Panc1 (cell line): ENCODE results near the gene UNC50. TPM values are rescaled to one million over a fixed set of nuclear protein-coding genes. Genes with fewer than 3 reads are reported as not detected.
"Not testable (repeated sequence)": the region's sequence is repeated elsewhere in the genome, so short reads cannot be mapped to it uniquely, and the experiment has no call there.

Experiments used
- ATAC-seq: fragments of 200-7000 bp; cut with Tn5 transposase; 2 replicates; pipeline ENCODE4 v1.9.1; 2020; ENCODE audit warnings: mild to moderate bottlenecking, moderate library complexity
- BruUV-seq: library from RNA; stranded (reverse); fragments of 400-500 nt; replicated peaks from 2 replicates; lab custom pipeline; 2021; lab: Mats Ljungman, UMichigan
- CTCF ChIA-PET: fragments of 300-600 bp; sonication (Branson Sonifier 250); formaldehyde crosslinking; loops from one replicate; lab custom pipeline; 2022; ENCODE audit warnings: antibody characterized with exemption; lab: Charles Lee
- POLR2A ChIA-PET: fragments of 300-600 bp; sonication (Branson Sonifier 250); formaldehyde crosslinking; loops from one replicate; lab custom pipeline; 2022; ENCODE audit warnings: antibody characterized with exemption; lab: Charles Lee
- DNase-seq: peaks from one replicate; pipeline ENCODE4 v3.0.0-alpha.2; 2010; ENCODE audit warnings: low read depth, low spot score
- H3K27ac ChIP-seq: 2 replicates; pipeline ENCODE4 v1.5.1; 2011; ENCODE audit warnings: mild to moderate bottlenecking, low read length, inconsistent platforms
- H3K27me3 ChIP-seq: fragments of 200-500 bp; sonication (Bioruptor generic); 2 replicates; pipeline ENCODE4 v1.6.0; 2014; ENCODE audit warnings: low read length, inconsistent platforms; ENCODE audit not compliant: control insufficient read depth, insufficient read depth
- H3K36me3 ChIP-seq: fragments of 200-500 bp; sonication (Bioruptor generic); 2 replicates; pipeline ENCODE4 v1.5.1; 2014; ENCODE audit warnings: inconsistent platforms, mild to moderate bottlenecking, low read length, moderate library complexity; ENCODE audit not compliant: control insufficient read depth, insufficient read depth
- H3K4me1 ChIP-seq: 2 replicates; pipeline ENCODE4 v1.5.1; 2011; ENCODE audit warnings: inconsistent platforms, mild to moderate bottlenecking, low read length, moderate library complexity; ENCODE audit not compliant: control insufficient read depth, insufficient read depth
- H3K4me3 ChIP-seq, 2 experiments: 2 replicates each; pipeline ENCODE4 v1.5.1; 2011 to 2012; ENCODE audit warnings: low read depth in 2 of 2, low read length in 2 of 2, mild to moderate bottlenecking in 2 of 2, inconsistent platforms in 1 of 2, moderate library complexity in 1 of 2
- H3K9me3 ChIP-seq: fragments of 200-500 bp; sonication (Bioruptor generic); 2 replicates; pipeline ENCODE4 v1.5.1; 2014; ENCODE audit warnings: low read depth, mild to moderate bottlenecking, inconsistent platforms, low read length, moderate library complexity; ENCODE audit not compliant: control insufficient read depth, insufficient read depth
- POLR2AphosphoS5 ChIP-seq: IDR thresholded peaks from 2 replicates; pipeline ENCODE4 v1.6.1; 2012; ENCODE audit warnings: mild to moderate bottlenecking, low read depth, low read length, moderate library complexity
- REST ChIP-seq, 2 experiments: IDR thresholded peaks; 2 replicates each; pipeline ENCODE4 v1.6.1; 2011 to 2012; ENCODE audit warnings: low read depth in 2 of 2, control low read depth in 1 of 2, low read length in 1 of 2, mild to moderate bottlenecking in 1 of 2, moderate library complexity in 1 of 2; ENCODE audit not compliant: insufficient read depth in 1 of 2
- SIN3A ChIP-seq: IDR thresholded peaks from 2 replicates; pipeline ENCODE4 v1.6.1; 2012; ENCODE audit warnings: low read depth, mild to moderate bottlenecking, low read length, moderate library complexity, borderline replicate concordance; ENCODE audit not compliant: insufficient read depth
- TCF7L2 ChIP-seq: IDR thresholded peaks from 2 replicates; pipeline ENCODE4 v1.6.1; 2011; ENCODE audit warnings: mild to moderate bottlenecking, low read depth, low read length, inconsistent platforms
- in situ Hi-C: cut with HindIII; loops from 2 replicates; pipeline ENCODE4 v1.10.0; 2016; ENCODE audit warnings: low sequenced_read_pairs, low pct_unique_long_range_greater_than_20kb
- intact Hi-C: fragments of 100-400 bp; cut with micrococcal nuclease; formaldehyde crosslinking; loops from one replicate; pipeline ENCODE4 v1.10.0; 2022; ENCODE audit not compliant: unreplicated experiment
- total RNA-seq: library from RNA; stranded (reverse); gene quantifications from one replicate; pipeline ENCODE4 v1.2.1, GENCODE V29; 2021; ENCODE audit not compliant: unreplicated experiment
- TF ChIP-seq, protein P1 (sequence below): fragments of 450-650 bp; IDR thresholded peaks from 2 replicates; pipeline ENCODE4 v1.5.1; 2017; ENCODE audit warnings: mild to moderate bottlenecking

Gene UNC50
- total RNA-seq, 1 experiment from 2014 or later = 43.6 TPM

GRCh38 chr2:98592565-98592964 is 15.8 kb upstream of the UNC50 start:
- ATAC-seq (no peak), DNase-seq (no peak)
- TF ChIP-seq, protein P1, sequence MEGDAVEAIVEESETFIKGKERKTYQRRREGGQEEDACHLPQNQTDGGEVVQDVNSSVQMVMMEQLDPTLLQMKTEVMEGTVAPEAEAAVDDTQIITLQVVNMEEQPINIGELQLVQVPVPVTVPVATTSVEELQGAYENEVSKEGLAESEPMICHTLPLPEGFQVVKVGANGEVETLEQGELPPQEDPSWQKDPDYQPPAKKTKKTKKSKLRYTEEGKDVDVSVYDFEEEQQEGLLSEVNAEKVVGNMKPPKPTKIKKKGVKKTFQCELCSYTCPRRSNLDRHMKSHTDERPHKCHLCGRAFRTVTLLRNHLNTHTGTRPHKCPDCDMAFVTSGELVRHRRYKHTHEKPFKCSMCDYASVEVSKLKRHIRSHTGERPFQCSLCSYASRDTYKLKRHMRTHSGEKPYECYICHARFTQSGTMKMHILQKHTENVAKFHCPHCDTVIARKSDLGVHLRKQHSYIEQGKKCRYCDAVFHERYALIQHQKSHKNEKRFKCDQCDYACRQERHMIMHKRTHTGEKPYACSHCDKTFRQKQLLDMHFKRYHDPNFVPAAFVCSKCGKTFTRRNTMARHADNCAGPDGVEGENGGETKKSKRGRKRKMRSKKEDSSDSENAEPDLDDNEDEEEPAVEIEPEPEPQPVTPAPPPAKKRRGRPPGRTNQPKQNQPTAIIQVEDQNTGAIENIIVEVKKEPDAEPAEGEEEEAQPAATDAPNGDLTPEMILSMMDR = no peak
- no peak for TF ChIP-seq SIN3A
- no peak for TF ChIP-seq TCF7L2
- no peak for TF ChIP-seq POLR2AphosphoS5
- no TSS peak for BruUV-seq
- in situ Hi-C loops = no loop called here
- H3K4me1 ChIP-seq = no peaks in the 10 kb centered on the region
- H3K27me3 ChIP-seq = no peaks in the 10 kb centered on the region
- no peak overlapping the region for H3K4me3 ChIP-seq
- CTCF ChIA-PET = no interaction called here
- POLR2A ChIA-PET = no interaction called here
- no peaks in the 10 kb centered on the region for H3K9me3 ChIP-seq
- H3K36me3 ChIP-seq = no peaks in the 10 kb centered on the region
- H3K27ac ChIP-seq = no peak overlapping the region
- intact Hi-C loops = no loop called here

DNA sequence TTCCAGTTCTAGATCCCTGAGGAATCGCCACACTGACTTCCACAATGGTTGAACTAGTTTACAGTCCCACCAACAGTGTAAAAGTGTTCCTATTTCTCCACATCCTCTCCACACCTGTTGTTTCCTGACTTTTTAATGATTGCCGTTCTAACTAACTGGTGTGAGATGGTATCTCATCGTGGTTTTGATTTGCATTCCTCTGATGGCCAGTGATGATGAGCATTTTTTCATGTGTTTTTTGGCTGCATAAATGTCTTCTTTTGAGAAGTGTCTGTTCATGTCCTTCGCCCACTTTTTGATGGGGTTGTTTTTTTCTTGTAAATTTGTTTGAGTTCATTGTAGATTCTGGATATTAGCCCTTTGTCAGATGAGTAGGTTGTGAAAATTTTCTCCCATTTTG is 13.7 kb upstream of the UNC50 start:
- H3K27ac ChIP-seq, H3K27me3 ChIP-seq, H3K36me3 ChIP-seq, ATAC-seq, H3K4me1 ChIP-seq, H3K4me3 ChIP-seq, DNase-seq, H3K9me3 ChIP-seq, intact Hi-C loops, CTCF ChIA-PET, POLR2A ChIA-PET, BruUV-seq, in situ Hi-C loops: not testable (repeated sequence)

DNA sequence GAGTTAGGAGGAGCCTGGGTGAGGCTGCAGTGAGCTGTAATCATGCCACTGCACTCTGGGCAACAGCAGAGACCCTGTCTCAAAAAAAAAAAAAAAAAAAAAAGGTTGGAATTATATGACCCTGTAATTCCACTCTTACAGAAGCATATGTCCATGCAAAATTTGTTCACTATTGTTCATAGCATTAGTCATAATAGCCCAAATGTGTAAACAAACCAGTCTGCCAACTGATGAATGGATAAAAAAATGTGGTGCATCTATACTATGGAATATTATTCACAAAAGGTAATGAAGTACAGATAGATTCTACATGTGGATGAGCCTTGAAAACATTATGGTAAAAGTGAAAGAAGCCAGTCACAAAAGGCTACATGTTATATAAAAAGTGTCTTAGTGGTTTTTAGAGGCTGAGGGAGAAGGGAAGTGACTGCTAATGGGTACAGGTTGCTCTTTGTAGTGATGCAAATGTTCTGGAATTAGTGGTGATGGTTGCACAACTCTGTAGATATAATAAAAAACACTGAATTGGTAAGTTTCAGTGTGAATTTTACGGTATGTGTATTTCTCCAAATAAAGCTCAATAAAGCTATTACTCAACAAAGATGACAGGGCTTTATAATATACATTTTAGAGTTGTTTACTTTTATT is 9.5 kb upstream of the UNC50 start:
- in situ Hi-C loops (no loop called here), intact Hi-C loops (no loop called here)
- TF ChIP-seq, protein P1 = no peak
- TF ChIP-seq SIN3A = no peak
- TF ChIP-seq REST (IDR thresholded peaks at IDR 0.05; ENCODE audit: insufficient read depth in 1 of 2, low read depth in 2 of 2, low read length in 1 of 2) = no peak
- TF ChIP-seq TCF7L2 = no peak
- no peak for TF ChIP-seq POLR2AphosphoS5
- no peaks in the 10 kb centered on the region for H3K27me3 ChIP-seq
- ChIA-PET CTCF (interaction anchor here (0.6 to 0.7 kb wide), 2 partner anchors 16 to 30 kb away, joined by 4 read pairs; no protein-coding TSS in a partner anchor), POLR2A (interaction anchor here (0.6 to 0.7 kb wide), 2 partner anchors 21 to 158 kb away, joined by 4 to 5 read pairs; no protein-coding TSS in a partner anchor)
- H3K27ac ChIP-seq = no peak overlapping the region
- H3K36me3 ChIP-seq = peaks cover 11% of the 10 kb centered on the region
- no TSS peak for BruUV-seq
- ATAC-seq = no peak
- H3K9me3 ChIP-seq = no peaks in the 10 kb centered on the region
- H3K4me1 ChIP-seq = no peaks in the 10 kb centered on the region
- DNase-seq = no peak
- no peak overlapping the region for H3K4me3 ChIP-seq
